Tibial nerve (tissue), 4 donors: ENCODE results near the gene NEDD4L. TPM values are rescaled to one million over a fixed set of nuclear protein-coding genes. Genes with fewer than 3 reads are reported as not detected.
"Not testable (repeated sequence)": the region's sequence is repeated elsewhere in the genome, so short reads cannot be mapped to it uniquely, and the experiment has no call there.

Experiments used
- DNase-seq, 2 donors: peaks; one replicate each; pipeline ENCODE4 v3.0.0-alpha.2; 2019; ENCODE audit warnings: low spot score in 2 of 2
- H3K27ac ChIP-seq, 4 donors: fragments of 200-600 bp; sonication (generic) in 3 of 4; one replicate each; pipeline ENCODE4 v1.5.1; 2017 to 2019; ENCODE audit warnings: mild to moderate bottlenecking in 1 of 4
- H3K27me3 ChIP-seq, 2 donors: fragments of 200-600 bp; sonication (generic) in 1 of 2; one replicate each; pipeline versions ENCODE4 v1.5.1 to v1.6.0; 2017 to 2019
- H3K36me3 ChIP-seq, 3 donors: fragments of 200-600 bp; sonication (generic); one replicate each; pipeline ENCODE4 v1.5.1; 2018 to 2019
- H3K4me1 ChIP-seq, 4 donors: fragments of 200-600 bp; sonication (generic) in 3 of 4; one replicate each; pipeline ENCODE4 v1.5.1; 2017 to 2019
- H3K4me3 ChIP-seq, 4 donors: fragments of 200-600 bp; sonication (generic) in 3 of 4; one replicate each; pipeline ENCODE4 v1.5.1; 2017 to 2019; ENCODE audit warnings: mild to moderate bottlenecking in 1 of 4, moderate library complexity in 1 of 4
- H3K9me3 ChIP-seq, 4 donors: fragments of 200-600 bp; sonication (generic) in 3 of 4; one replicate each; pipeline ENCODE4 v1.5.1; 2017 to 2019
- EP300 ChIP-seq, 2 donors: sonication (generic); formaldehyde crosslinking; IDR thresholded peaks; one replicate each; pipeline ENCODE4 v1.6.1; 2017; ENCODE audit warnings: antibody characterized with exemption in 2 of 2, mild to moderate bottlenecking in 1 of 2
- POLR2A ChIP-seq, 2 donors: fragments of 450-650 bp; IDR thresholded peaks; one replicate each; pipeline ENCODE4 v1.6.1; 2017; ENCODE audit warnings: antibody characterized with exemption in 2 of 2, mild to moderate bottlenecking in 2 of 2, moderate library complexity in 2 of 2
- WGBS, 2 donors: methylation state at CpG; one replicate each; pipeline ENCODE4 v1.1.5; 2018; 5-methylcytosine and 5-hydroxymethylcytosine counted together
- total RNA-seq, 4 donors: library from RNA; depleted of rRNA; stranded (reverse); fragments of >200 nt; gene quantifications; one replicate each; pipeline ENCODE4 v1.1.0, GENCODE V29; 2016
- TF ChIP-seq, protein P1 (sequence below), 5 experiments: fragments of 200-600 bp in 3 of 5; fragments of 450-650 bp in 2 of 5; sonication (generic) in 3 of 5; IDR thresholded peaks; one replicate each; pipeline ENCODE4 v1.5.1; 2016 to 2019; ENCODE audit warnings: antibody characterized with exemption in 5 of 5, mild to moderate bottlenecking in 3 of 5, moderate library complexity in 2 of 5

The NEDD4L gene
- 10 to 100 TPM; 15.3 to 59.9 (median 26.8) TPM for total RNA-seq

DNA sequence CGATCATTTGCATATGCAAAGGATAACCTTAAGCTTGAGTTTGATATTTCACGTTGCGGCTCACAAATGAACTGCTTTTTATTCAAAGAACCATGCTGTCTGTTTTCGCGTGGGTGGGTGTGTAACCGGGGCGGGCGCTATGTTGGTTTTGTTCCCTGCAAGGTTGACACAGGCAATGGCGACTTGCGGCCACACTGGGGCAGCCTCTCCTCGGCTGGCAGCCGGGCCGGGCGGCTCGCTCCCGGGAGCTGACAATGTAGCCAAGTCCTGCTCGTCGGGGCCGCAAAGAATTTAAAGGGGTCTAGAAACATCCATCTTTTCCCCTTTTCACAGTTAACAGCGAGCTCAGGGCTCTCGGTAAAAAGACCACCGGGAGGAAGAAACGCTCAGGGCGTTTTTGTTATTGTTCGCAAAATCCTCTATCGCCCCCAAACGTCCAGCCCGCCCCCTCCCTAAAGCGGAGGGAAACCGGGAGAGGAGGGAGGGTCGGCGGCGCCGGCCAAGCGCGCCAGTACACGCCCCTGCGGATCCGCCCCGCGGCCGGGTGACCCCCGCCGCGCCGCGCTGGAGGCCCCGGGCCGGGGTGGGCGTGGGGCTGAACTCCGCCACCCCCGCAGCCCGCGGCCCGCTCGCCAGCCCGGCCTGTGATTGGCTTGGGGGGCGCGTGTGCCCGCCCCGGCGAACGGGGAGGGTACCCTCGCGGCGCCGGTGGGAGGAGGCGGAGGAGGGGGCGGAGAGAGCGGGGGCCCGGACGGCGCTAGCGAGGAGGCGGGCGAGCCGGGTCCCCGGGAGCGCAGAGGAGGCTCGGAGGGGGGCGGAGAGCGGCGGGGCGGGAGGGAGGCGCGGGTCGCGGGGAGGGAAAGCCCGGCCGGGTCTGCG, at the start of gene NEDD4L:
TSS of gene NEDD4L (plus strand) at position 736 of the 879 bp plus-strand sequence. CDS start 435 bp downstream, outside the sequence.
- WGBS, 2 donors = 0% methylated on average over 31 to 54 of the region's 91 CpGs
- H3K4me1 ChIP-seq = peaks cover 0 to 44% (median 0%) of the 10 kb centered on the region in 4 donors
- TF ChIP-seq POLR2A (IDR thresholded peaks at IDR 0.05) (peak in 1 of 2 donors; percentile 27), EP300 (IDR thresholded peaks at IDR 0.05) (peak in 1 of 2 donors; percentile 12)
- TF ChIP-seq, protein P1, sequence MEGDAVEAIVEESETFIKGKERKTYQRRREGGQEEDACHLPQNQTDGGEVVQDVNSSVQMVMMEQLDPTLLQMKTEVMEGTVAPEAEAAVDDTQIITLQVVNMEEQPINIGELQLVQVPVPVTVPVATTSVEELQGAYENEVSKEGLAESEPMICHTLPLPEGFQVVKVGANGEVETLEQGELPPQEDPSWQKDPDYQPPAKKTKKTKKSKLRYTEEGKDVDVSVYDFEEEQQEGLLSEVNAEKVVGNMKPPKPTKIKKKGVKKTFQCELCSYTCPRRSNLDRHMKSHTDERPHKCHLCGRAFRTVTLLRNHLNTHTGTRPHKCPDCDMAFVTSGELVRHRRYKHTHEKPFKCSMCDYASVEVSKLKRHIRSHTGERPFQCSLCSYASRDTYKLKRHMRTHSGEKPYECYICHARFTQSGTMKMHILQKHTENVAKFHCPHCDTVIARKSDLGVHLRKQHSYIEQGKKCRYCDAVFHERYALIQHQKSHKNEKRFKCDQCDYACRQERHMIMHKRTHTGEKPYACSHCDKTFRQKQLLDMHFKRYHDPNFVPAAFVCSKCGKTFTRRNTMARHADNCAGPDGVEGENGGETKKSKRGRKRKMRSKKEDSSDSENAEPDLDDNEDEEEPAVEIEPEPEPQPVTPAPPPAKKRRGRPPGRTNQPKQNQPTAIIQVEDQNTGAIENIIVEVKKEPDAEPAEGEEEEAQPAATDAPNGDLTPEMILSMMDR (IDR thresholded peaks at IDR 0.05) = peak; percentile 84 to 92 (median 89)

DNA sequence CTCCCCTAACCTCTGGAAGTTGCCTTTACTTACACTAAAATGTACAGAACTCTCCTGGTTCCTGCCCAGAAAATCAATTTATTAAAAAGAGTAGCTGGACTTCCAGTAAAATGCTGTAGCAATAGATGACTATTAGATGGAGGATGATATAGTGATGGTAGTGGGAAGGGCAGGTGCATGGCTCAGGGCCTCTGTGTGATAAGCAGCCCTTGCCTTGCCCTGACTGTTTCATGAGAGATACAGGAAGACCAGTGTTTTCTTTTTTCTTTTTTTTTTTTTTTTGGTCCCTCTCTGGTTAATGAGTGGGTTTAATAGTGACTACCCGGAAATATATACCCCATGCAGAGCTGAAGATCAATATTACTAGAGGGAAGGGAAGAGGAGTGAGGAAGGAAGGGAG, 48.7 kb upstream of the NEDD4L start:
- Histone ChIP-seq H3K27ac (no peak overlapping the region), H3K4me3 (no peak overlapping the region), H3K27me3 (no peaks in the 10 kb centered on the region), H3K4me1 (no peaks in the 10 kb centered on the region), H3K36me3 (no peaks in the 10 kb centered on the region), H3K9me3 (no peaks in the 10 kb centered on the region)
- TF ChIP-seq POLR2A (IDR thresholded peaks at IDR 0.05) = no peak
- TF ChIP-seq EP300 (IDR thresholded peaks at IDR 0.05) = no peak
- TF ChIP-seq, protein P1 (IDR thresholded peaks at IDR 0.05) = no peak
- 50 to 86% methylated on average over 1 of the region's 1 CpG for WGBS, 2 donors
- DNase-seq = no peak

More for the DNA sequence above, at the start of gene NEDD4L:
- H3K27me3 ChIP-seq = no peaks in the 10 kb centered on the region
- no peaks in the 10 kb centered on the region for H3K36me3 ChIP-seq
- peak within 1 kb of the TSS; percentile 54 to 89 (median 86) for H3K27ac ChIP-seq
- DNase-seq = peak; percentile 66 to 71
- peak within 1 kb of the TSS; percentile 57 to 94 (median 77) for H3K4me3 ChIP-seq
- H3K9me3 ChIP-seq = no peaks in the 10 kb centered on the region

DNA sequence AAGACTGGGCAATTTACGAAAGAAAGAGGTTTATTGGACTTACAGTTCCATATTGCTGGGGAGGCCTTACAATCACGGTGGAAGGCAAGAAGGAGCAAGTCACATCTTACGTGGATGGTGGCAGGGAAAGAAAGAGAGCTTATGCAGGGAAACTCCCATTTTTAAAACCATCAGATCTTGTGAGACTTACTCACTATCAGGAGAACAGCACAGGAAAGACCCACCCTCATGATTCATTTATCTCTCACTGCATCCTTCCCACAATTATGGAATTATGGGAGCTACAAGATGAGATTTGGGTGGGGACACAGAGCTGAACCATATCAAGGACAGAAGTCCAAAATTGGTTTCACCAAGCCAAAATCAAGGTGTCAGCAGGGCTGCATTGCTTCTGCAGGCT, 47.1 kb upstream of the NEDD4L start:
- 87 to 93% methylated on average over 3 of the region's 3 CpGs for WGBS, 2 donors
- not testable (repeated sequence) for H3K27me3 ChIP-seq, H3K4me3 ChIP-seq, H3K9me3 ChIP-seq, H3K27ac ChIP-seq, H3K36me3 ChIP-seq, H3K4me1 ChIP-seq, DNase-seq

DNA sequence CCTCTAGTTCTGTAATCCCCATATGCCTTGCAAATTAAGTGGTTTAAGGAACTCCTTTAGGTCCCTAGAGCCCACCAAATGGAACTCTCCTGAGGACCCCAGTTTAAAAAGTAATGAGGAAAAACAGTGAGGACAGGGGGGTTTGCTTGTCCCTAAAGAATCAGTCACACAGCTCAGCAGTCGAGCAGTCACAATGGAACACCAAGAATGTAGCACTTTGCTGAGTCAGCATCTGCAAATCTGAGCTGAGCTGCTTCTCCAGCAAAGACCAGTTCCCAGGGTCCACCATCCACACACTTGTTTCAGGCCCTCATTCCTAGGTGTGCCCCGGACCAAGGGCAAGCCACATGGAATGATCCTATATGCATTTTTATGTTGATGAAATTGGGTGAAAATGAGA, 46.2 kb upstream of the NEDD4L start:
- no peaks in the 10 kb centered on the region for H3K9me3 ChIP-seq
- H3K4me3 ChIP-seq = no peak overlapping the region
- no peak overlapping the region for H3K27ac ChIP-seq
- no peaks in the 10 kb centered on the region for H3K36me3 ChIP-seq
- DNase-seq = no peak
- TF ChIP-seq EP300 (IDR thresholded peaks at IDR 0.05) (no peak), POLR2A (IDR thresholded peaks at IDR 0.05) (no peak)
- TF ChIP-seq, protein P1 (IDR thresholded peaks at IDR 0.05) = no peak
- no peaks in the 10 kb centered on the region for H3K4me1 ChIP-seq
- 51 to 58% methylated on average over 2 of the region's 2 CpGs for WGBS, 2 donors
- H3K27me3 ChIP-seq = no peaks in the 10 kb centered on the region

DNA sequence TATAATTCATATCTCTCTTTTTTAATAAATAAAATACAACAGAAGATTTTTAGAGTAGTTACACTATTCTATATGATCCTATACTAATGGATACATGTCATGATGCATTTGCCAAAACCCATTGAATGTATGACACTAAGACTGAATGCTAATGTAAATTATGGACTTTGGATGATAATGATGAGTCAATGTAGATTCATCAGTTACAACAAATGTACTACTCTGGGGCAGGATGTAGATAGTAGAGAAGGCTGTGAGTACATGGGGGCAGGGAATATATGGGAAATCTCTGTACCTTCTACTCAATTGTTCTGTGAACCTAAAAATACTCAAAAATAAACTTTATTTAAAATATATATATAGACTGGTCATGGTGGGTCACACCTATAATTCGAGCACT, 45.6 kb upstream of the NEDD4L start:
- 91 to 92% methylated on average over 1 of the region's 1 CpG for whole genome bisulfite sequencing, 2 donors
- Histone ChIP-seq H3K4me3 (no peak overlapping the region), H3K36me3 (no peaks in the 10 kb centered on the region), H3K4me1 (no peaks in the 10 kb centered on the region), H3K9me3 (no peaks in the 10 kb centered on the region), H3K27ac (no peak overlapping the region), H3K27me3 (no peaks in the 10 kb centered on the region)
- DNase-seq = no peak
- TF ChIP-seq POLR2A (IDR thresholded peaks at IDR 0.05) = no peak

DNA sequence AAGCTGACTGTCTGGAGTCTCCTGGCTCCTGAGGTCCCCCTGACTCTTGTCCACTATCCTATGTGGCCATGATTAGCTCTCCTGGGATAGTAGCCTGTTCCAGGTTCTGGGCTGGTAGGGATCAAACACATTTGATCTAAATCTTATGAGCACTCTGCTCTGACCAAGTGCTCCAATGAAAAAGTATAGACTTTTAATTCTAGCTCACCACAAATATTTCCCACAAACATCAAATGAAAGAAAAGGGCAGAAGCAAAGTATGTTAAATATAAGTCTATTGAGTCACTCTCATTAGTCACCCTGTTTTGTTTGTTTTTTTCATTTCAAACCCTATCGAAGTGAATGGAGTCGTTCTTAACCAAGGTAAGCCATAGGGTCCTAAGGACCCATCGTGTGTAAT, 39.7 kb upstream of the NEDD4L start:
- Histone ChIP-seq H3K9me3 (no peaks in the 10 kb centered on the region), H3K4me1 (no peaks in the 10 kb centered on the region), H3K27me3 (no peaks in the 10 kb centered on the region), H3K27ac (no peak overlapping the region), H3K4me3 (no peak overlapping the region), H3K36me3 (no peaks in the 10 kb centered on the region)
- TF ChIP-seq POLR2A (IDR thresholded peaks at IDR 0.05) = no peak
- DNase-seq = no peak
- 87 to 90% methylated on average over 3 of the region's 3 CpGs for WGBS, 2 donors
